Measurements from ENCODE around the gene C20orf202. TPM values are rescaled to one million over a fixed set of nuclear protein-coding genes. Genes with fewer than 3 reads are reported as not detected.

Gene C20orf202
- total and polyA plus RNA-seq, 8 donors = 0.76 to 1.7 (median 1.3) TPM; not detected in 1

- no peak overlapping the region for H3K4me3 ChIP-seq
- DNase-seq (no peak), ATAC-seq (peak; percentile 19)
- peaks cover 10 to 45% of the 10 kb centered on the region in 2 donors for H3K27me3 ChIP-seq
- intact Hi-C loops (cut with DNase I) = no loop called here
- peaks cover 5 to 13% of the 10 kb centered on the region in 2 donors for H3K4me1 ChIP-seq
- H3K36me3 ChIP-seq = peaks cover 0 to 12% of the 10 kb centered on the region in 2 donors
- H3K9me3 ChIP-seq = no peaks in the 10 kb centered on the region
- no peak overlapping the region for H3K27ac ChIP-seq
- TF ChIP-seq CTCF (IDR thresholded peaks at IDR 0.05) = no peak
Measured at GRCh38 chr20:1182106-1182505, 21.1 kb upstream of the C20orf202 start.

GRCh38 chr20:1183153-1183552 is 20.1 kb upstream of the C20orf202 start:
- Histone ChIP-seq H3K27ac (no peak overlapping the region), H3K27me3 (peaks cover 10 to 46% of the 10 kb centered on the region in 2 donors), H3K36me3 (peaks cover 0 to 7% of the 10 kb centered on the region in 2 donors), H3K9me3 (no peaks in the 10 kb centered on the region), H3K4me1 (peaks cover 5 to 13% of the 10 kb centered on the region in 2 donors), H3K4me3 (no peak overlapping the region)
- intact Hi-C loops (cut with DNase I) = no loop called here
- DNase-seq (no peak), ATAC-seq (no peak)
- no peak for TF ChIP-seq CTCF (IDR thresholded peaks at IDR 0.05)

- no peak for TF ChIP-seq CTCF (IDR thresholded peaks at IDR 0.05)
- DNase-seq (no peak), ATAC-seq (no peak)
- intact Hi-C loops (cut with DNase I) = no loop called here
- H3K27me3 ChIP-seq = peaks cover 10 to 46% of the 10 kb centered on the region in 2 donors
- peaks cover 5 to 13% of the 10 kb centered on the region in 2 donors for H3K4me1 ChIP-seq
- H3K9me3 ChIP-seq = no peaks in the 10 kb centered on the region
- peaks cover 0 to 7% of the 10 kb centered on the region in 2 donors for H3K36me3 ChIP-seq
- H3K27ac ChIP-seq = no peak overlapping the region
- peak overlapping the region; percentile 35 to 41 for H3K4me3 ChIP-seq
Measured at GRCh38 chr20:1184260-1184637, 19.0 kb upstream of the C20orf202 start.

- H3K4me1 ChIP-seq = peaks cover 5 to 13% of the 10 kb centered on the region in 2 donors
- peaks cover 0 to 7% of the 10 kb centered on the region in 2 donors for H3K36me3 ChIP-seq
- no peak for TF ChIP-seq CTCF (IDR thresholded peaks at IDR 0.05)
- intact Hi-C loops (cut with DNase I) = no loop called here
- DNase-seq (peak in 1 of 4 donors; percentile 71), ATAC-seq (no peak)
- peak within 1 kb of the TSS; percentile 35 to 41 for H3K4me3 ChIP-seq
- H3K27me3 ChIP-seq = peaks cover 10 to 46% of the 10 kb centered on the region in 2 donors
- H3K27ac ChIP-seq = no peak within 1 kb of the TSS
- H3K9me3 ChIP-seq = no peaks in the 10 kb centered on the region
Measured at GRCh38 chr20:1184638-1185315, 18.5 kb upstream of the C20orf202 start, which contains the start of gene TMEM74B. Gene TMEM74B, minus strand, starts transcription at chr20:1184981. Its CDS starts 1,180 bp downstream, at chr20:1183801.

GRCh38 chr20:1185316-1185741 is 17.9 kb upstream of the C20orf202 start:
- Histone ChIP-seq H3K4me3 (peak overlapping the region; percentile 35 to 41), H3K36me3 (peaks cover 0 to 7% of the 10 kb centered on the region in 2 donors), H3K4me1 (peaks cover 5 to 13% of the 10 kb centered on the region in 2 donors), H3K27me3 (peaks cover 10 to 46% of the 10 kb centered on the region in 2 donors), H3K27ac (no peak overlapping the region), H3K9me3 (no peaks in the 10 kb centered on the region)
- intact Hi-C loops (cut with DNase I) = no loop called here
- TF ChIP-seq CTCF (IDR thresholded peaks at IDR 0.05) = no peak
- ATAC-seq = peak; percentile 39
- no peak for DNase-seq
